Heart left ventricle (tissue), 13 donors: ENCODE results near the gene PIK3IP1.

Experiments used
- POLR2A ChIP-seq, 2 donors: fragments of 450-650 bp; IDR thresholded peaks; one replicate each; pipeline ENCODE4 v1.6.1; 2017; ENCODE audit warnings: antibody characterized with exemption in 2 of 2, mild to moderate bottlenecking in 2 of 2, moderate library complexity in 2 of 2
- TF ChIP-seq, protein P1 (sequence below), 12 donors: fragments of 200-600 bp; sonication (generic) in 4 of 12; IDR thresholded peaks; one replicate each; pipeline versions ENCODE4 v1.5.0 to v1.8.0; 2018 to 2022; ENCODE audit warnings: antibody characterized with exemption in 12 of 12, mild to moderate bottlenecking in 5 of 12
- donor health status: ischemic (EF 13 %, LVEDD 7.1; RV severe dilation, severe dysfunction).
- donor health status: DM: no; HTN: yes; CAD: no.
- donor health status: DM: no; HTN: no; CAD: no.
- donor health status: ischemic (EF 25% LVEDD 6.9; RV normal size, moderate dysfunction).
- donor health status: ischemic (EF 25% LVEDD 5.7; RV mildly dilated, moderate dysfunction).
- donor health status: ischemic (EF 35%, LVEDD 5.7; RV mildly dilated, moderate dysfunction).
- donor health status: nonischemic (EF 11% LVEDD 7.7; RV severe dilation, severe dysfunction).
- donor health status: DM: yes; HTN: yes; CAD: no.
- donor health status: PGD.
- donor health status: ischemic (EF 29% LVEDD 5.4; RV normal size, mild dysfunction).
- donor health status: nonischemic (EF 23%, LVEDD 6.1; RV moderate dilation, normal function).

DNA sequence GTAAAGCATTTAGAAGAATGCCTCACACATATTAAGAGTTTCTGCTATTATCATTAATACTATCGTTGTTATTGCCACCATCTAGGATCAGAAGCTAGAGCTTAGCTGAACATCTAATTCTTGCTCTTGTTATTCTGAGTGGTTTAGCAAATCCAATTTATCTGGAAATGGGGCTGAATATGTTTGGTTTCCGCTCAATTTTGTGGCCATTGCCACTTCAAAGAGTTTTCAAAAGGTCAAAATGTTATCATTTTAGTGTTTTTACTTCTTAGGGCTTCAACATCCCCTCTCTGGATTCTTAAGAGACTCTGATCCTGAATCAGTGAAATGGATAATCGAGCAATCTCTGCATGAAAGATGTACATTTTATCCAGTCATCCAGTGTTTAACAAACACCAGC, 10.2 kb upstream of the PIK3IP1 start:
- TF ChIP-seq POLR2A (IDR thresholded peaks at IDR 0.05): no peak
- TF ChIP-seq, protein P1, sequence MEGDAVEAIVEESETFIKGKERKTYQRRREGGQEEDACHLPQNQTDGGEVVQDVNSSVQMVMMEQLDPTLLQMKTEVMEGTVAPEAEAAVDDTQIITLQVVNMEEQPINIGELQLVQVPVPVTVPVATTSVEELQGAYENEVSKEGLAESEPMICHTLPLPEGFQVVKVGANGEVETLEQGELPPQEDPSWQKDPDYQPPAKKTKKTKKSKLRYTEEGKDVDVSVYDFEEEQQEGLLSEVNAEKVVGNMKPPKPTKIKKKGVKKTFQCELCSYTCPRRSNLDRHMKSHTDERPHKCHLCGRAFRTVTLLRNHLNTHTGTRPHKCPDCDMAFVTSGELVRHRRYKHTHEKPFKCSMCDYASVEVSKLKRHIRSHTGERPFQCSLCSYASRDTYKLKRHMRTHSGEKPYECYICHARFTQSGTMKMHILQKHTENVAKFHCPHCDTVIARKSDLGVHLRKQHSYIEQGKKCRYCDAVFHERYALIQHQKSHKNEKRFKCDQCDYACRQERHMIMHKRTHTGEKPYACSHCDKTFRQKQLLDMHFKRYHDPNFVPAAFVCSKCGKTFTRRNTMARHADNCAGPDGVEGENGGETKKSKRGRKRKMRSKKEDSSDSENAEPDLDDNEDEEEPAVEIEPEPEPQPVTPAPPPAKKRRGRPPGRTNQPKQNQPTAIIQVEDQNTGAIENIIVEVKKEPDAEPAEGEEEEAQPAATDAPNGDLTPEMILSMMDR (IDR thresholded peaks at IDR 0.05): no peak
